GM10266 (cell line): ENCODE results near the gene ESRRB.

ENCODE experiments used
- DNase-seq: peaks from one replicate; pipeline ENCODE4 v3.0.0; 2012; ENCODE audit errors: extremely low spot score
- TF ChIP-seq, protein P1 (sequence below): IDR thresholded peaks from 2 replicates; pipeline ENCODE4 v1.5.1; 2012; ENCODE audit warnings: mild to moderate bottlenecking, low read depth; ENCODE audit not compliant: control insufficient read depth, insufficient read depth; ENCODE audit errors: missing control alignments

Gene ESRRB

DNA sequence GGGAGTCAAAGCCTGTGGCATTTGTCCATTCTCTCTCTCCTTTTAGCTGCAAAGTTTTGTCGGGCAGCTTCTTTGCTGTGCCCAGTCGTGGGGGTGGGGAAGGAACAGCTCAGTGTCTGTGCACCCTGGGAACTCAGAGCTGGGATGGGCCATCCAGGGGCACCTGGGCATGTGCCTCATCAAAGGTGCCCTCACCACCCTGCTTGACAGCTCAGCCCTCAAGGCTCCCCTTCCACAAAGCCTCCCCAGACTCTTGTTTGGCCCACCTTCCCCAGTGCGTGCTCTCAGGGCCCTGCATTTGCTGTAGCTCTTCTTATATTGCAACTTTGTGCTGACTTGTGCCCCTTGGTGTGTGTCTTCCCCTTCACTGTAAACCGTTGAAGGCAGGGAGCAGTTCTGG, 112.6 kb downstream of the ESRRB start:
- no peak for DNase-seq

DNA sequence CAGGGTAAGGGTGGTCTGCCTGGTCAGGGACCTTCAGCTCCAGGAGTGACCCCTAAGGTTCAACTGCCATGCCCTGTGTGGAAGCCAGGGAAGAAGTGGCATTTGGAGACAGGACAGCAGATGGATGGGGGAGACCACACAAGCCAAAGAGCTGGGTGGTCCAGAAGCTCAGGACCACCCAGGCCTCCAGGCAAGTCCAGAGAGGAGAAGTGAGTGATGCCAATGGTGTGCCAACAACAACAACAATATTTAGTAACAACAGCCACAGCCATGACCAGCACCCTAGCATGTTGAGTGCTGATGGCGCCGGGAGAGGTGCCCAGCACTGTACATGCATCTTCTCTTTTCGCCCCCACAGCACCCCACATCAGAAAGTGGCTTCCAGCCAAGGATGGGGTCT, 113.7 kb downstream of the ESRRB start:
- no peak for DNase-seq
- TF ChIP-seq, protein P1, sequence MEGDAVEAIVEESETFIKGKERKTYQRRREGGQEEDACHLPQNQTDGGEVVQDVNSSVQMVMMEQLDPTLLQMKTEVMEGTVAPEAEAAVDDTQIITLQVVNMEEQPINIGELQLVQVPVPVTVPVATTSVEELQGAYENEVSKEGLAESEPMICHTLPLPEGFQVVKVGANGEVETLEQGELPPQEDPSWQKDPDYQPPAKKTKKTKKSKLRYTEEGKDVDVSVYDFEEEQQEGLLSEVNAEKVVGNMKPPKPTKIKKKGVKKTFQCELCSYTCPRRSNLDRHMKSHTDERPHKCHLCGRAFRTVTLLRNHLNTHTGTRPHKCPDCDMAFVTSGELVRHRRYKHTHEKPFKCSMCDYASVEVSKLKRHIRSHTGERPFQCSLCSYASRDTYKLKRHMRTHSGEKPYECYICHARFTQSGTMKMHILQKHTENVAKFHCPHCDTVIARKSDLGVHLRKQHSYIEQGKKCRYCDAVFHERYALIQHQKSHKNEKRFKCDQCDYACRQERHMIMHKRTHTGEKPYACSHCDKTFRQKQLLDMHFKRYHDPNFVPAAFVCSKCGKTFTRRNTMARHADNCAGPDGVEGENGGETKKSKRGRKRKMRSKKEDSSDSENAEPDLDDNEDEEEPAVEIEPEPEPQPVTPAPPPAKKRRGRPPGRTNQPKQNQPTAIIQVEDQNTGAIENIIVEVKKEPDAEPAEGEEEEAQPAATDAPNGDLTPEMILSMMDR: no peak

More for the DNA sequence above, 112.6 kb downstream of the ESRRB start:
- TF ChIP-seq, protein P1: no peak

DNA sequence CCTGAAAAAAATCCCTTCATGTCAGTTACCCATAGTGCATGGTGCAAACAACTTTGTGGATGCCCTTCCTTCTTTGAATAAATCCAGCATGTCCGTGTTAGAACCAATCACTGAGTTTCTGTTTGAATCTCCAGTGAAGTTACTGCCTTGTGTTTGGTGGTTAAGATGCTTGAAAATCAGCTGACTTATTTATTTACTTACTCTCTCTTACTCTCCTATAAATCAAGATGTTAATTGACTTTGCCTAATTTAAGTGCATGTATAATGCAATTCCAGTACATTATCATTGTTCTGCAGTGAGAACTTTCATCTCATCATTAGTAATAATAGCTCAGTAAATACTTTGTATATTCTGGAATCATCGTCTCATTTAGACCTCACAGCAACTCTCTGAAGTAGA, 114.2 kb downstream of the ESRRB start:
- DNase-seq: no peak
- TF ChIP-seq, protein P1: no peak

DNA sequence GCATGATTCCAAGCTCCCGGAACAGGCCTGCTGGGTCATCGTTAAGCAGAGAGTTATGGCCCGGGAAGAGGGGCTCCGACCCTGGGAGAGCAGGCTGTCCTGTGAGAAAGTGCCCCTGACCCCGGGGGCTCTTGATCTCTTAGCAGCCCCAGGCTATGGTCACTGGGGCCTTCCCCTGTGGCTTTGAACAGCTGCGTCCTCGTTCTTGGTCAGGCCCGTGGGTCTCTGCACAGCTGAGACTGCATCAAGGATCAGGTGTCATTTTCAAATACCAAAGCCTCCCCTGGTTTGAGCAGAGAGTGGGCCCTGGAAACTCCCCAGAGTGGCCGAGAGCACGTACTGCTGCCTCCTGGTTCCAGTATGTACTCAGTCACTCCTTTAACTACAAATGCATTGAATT, 114.8 kb downstream of the ESRRB start:
- TF ChIP-seq, protein P1: no peak
- peak; percentile 36 for DNase-seq

DNA sequence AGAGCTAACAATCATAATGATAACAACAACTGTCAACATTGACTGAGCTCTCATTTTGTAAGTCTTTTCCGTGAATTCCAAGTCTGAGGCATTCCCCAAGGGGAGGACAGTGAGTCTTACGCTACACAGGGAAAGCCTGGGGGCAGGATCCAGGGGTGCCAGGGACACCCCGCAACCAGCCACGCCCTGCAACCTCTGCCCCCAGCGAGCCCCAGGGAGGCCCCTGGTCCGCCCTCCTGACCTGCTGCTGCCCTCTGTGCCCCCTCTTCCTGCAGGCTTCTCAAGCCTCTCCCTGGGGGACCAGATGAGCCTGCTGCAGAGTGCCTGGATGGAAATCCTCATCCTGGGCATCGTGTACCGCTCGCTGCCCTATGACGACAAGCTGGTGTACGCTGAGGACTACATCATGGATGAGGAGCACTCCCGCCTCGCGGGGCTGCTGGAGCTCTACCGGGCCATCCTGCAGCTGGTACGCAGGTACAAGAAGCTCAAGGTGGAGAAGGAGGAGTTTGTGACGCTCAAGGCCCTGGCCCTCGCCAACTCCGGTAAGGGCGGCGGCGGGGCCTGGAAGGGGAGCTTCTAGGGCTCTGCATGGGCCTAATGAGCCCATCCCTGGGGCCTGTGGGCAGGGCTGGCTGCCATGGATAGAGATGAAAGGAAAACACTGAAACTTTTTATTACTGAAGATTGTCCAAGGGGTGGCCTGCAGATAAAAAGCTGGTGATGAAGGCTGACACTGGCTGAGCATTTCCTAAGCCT, 115.4 kb downstream of the ESRRB start:
- TF ChIP-seq, protein P1: no peak
- DNase-seq: no peak

DNA sequence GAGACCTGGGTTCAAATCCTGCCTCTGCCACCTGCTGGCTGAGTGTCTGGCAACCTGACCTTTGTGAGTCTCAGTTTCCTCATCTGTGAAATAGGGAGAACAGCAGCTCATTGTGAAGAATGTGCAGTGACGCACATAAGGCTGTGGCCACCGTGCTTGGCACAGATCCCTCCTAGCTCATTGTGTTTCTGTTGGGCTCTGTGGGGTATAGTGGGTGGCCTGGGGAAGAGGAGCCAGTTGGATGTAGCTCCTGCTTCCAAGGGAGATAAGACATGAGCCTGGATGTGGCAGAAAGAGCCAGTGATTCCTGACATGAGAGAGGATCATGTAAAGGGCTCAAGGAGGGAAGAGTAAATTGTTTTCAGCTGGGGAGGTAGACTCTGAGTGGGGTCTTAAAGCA, 120.0 kb downstream of the ESRRB start:
- TF ChIP-seq, protein P1: no peak
- DNase-seq: no peak

DNA sequence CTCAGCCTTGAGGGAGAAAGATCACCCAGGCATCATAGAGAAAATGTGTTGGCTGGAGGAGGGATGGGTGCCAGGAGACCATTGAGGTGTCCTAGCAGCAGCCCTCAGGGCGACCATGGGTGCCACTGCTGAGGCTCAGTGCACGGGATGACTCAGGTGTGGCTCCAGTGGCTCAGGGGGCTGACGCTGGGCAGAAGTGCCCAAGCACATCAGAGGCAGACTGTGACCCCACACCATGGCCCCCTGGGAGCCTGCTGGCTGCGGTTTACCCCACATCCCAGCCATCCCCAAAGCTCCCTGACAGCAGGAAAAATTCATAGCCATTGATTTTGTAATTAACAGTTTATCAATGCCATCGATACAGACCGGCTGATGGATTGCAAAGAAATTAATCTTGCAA, 120.7 kb downstream of the ESRRB start:
- TF ChIP-seq, protein P1: no peak
- no peak for DNase-seq
